ENCODE results near the gene MALT1.

GRCh38 chr18:58657494-58657893, 13.8 kb upstream of the MALT1 start:
- TF ChIP-seq CTCF (IDR thresholded peaks at IDR 0.05) (no peak), POLR2A (IDR thresholded peaks at IDR 0.05) (no peak)
